Activated naive CD4-positive, alpha-beta T cell (primary cell): ENCODE measurements around the gene SORL1-AS1.

Experiments used
- DNase-seq, 4 experiments: peaks; one replicate each; lab custom pipeline; 2025; lab: John Stamatoyannopoulos, UW

The SORL1-AS1 gene

DNA sequence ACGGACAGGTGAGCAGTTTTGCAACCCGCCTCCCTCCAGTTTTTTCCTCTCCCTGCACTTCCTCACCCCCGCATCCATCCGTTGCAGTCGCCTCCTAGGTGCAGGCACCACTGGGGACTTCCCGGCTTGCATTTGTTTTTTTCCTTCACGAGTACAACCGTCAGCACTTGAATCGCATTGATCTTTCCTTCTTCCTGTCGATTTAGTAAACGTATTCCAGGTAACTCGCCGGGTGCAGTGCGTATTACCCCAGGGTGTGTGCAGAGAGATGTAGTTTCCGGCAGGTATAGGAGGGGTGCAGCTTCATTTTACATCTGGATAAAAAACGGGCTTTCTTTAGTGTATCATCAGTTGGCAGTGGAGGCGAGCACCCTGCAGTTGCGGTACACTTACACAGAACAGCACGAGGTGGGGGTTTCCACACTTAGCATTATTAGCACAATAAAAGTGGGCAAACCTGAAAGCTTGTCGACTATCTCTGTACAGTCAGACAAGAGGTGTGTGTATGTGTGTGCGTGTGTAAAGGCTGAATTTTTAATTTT is at the start of gene SORL1-AS1:
Gene SORL1-AS1 (minus strand): TSS at position 359 of the 542 bp plus-strand sequence.
- peak in 2 of 4 experiments; percentile 23 to 47 for DNase-seq

DNA sequence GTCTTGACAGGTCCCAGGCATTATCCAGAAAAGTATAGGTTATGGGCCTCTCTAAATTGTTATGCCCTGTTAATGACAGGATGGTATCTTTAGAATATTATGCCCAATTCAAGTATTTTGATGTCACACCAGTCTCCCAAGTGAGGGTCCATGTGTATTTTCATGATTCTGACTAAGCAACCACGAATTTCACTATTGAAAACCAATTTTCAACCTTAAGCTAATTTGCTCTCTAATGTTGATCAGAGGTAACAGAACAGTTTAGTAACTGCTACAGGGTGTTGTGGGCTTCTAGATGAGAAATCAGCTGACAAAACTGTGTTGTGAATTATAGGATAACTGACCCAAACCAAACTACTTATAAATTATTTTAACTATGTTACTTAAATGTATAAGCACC is 48.0 kb upstream of the SORL1-AS1 start:
- no peak for DNase-seq

DNA sequence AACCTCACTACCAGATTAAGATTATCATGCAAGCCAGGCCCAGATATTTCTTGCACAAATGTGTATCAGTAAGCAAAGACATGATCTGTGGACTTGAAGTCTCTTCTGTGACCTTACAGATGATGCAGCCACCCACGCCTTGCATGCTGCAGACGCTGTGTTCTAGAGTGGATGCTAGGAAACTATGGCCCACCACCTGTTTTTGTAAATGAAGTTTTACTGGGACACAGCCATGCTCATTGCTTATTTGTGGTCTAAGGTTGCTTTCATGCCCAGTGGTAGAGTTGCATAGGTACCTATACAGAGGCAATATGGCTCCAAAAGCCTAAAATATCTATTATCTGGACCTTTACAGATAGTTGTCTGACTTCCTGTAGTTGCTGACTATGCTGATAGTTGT is 47.5 kb upstream of the SORL1-AS1 start:
- no peak for DNase-seq

DNA sequence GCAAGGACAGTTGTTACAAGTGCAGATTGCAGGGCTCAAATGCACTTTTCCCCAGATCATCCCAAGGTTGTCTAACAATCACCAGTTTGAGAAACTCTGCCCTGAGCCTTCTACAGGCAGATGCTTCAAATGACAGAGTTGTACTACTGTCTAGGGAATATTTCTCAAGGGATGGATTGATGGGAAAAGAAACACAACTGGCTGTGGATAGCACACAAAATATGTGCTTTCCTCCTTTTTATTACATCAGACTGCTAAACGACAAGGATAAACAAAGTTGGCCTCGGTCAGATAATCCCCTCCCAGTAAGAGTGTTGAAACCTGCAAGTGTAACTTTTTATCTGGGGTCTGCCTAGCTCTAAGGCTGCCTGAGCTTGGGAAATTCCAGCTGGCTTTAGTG is 46.6 kb upstream of the SORL1-AS1 start:
- no peak for DNase-seq

DNA sequence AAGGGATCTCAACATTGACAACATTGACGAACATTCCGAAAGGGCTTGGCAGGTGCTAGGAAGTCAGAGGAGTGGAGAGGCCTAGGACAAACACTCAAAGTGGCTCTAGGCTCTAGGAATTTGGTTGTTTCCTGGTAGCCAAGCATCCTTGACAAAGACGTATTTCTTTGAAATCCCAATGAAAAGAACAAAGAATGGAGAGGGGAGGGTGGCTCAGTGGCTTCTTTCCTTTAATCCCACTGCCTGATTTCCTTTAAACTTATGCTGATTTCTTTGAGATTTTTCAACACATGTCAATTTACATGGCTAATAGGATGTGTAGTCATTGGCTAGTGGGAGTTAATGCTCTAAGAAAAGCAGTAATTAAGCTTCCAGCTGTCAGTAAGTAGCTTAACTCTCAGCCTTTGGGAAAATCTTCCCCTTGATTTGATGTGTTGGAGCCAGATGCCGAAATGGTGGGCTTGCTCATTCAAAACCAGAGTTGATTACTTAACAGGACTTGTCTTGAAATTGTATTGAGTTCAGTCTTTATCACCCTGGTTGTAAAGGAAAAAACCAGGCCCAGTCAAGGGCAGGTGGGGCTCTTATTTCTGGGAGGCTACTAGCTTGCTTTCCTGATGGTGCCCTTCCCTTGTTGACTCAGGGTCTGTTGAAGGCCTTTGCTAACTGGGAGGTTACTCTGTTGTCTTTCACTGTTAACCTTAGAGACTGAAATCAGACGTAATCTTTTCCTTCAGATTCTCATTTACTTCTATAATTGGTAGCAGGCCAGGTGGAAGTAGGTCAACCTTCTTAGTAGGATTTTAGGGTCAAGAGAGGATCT is 44.6 kb upstream of the SORL1-AS1 start:
- no peak for DNase-seq

DNA sequence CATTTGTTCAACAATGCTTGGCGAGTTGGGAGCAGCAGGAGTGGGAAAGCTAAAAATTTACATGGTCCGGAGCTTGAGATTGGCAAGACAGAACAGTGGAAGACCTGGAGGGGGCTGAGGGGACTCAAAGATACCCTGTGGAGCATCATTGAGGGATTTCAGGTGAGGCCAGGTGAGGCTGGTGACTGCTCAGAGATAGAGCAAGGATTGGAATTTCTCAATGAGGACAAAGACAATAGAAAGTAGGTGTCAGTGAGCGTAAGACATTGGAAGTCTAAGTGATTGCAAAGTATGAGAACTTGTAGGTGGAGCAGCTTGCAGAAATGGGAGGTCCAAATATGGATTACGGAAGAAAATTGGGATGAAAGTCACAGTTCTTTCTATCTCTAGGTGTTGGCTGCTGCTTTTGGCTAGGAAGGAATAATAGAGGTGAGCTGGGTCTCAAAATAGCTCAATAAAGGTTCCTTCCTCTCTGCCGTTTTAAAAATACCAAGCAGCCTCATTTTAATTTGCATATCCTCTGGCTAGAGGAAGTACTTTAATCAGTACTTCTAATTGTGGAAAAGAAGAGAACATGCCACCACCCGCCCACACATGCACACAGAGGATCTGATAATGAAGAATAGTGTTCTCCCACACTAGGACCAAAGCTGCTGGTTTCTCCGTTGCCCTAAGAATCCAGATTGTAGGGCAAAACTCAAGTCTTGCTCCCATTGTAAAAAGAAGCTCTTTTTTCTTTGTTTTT is 41.8 kb upstream of the SORL1-AS1 start:
- DNase-seq = no peak

DNA sequence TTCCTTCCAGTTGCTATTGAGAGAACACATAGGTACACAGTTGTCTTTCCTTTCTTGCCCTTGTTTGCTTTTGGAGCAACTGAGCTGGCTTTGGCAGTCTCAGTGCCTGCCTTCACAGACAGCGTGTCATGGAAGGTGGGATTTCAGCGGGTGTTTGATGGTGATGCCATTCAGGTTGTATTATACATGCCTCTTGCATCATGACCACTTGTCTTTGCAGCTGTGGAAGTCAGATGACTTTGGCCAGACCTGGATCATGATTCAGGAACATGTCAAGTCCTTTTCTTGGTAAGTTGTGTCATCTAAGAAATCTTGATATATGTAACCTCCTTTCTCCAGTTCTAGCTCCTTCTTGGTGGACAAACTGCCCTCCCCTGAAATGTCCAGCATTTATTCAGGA is 37.1 kb upstream of the SORL1-AS1 start:
- DNase-seq = no peak

DNA sequence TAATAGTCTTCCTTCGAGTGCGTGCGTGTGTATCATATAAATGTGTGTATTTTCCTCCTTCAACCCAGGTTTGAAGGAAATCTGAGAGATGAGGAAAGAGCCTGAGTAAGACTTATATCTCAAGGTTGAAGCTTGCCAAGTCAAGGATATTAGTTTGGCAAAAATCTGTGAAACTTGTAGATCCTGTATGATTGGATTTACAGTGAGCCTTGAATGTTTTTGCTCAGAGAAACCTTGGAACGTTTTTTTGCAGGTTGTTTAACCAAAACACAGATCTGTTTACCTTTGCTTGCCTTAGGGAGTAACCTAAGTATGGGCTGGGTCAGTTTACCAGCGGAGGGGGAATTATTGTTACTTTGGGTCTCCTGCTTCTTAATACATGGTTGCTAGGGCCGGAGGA is 35.9 kb upstream of the SORL1-AS1 start:
- no peak for DNase-seq

DNA sequence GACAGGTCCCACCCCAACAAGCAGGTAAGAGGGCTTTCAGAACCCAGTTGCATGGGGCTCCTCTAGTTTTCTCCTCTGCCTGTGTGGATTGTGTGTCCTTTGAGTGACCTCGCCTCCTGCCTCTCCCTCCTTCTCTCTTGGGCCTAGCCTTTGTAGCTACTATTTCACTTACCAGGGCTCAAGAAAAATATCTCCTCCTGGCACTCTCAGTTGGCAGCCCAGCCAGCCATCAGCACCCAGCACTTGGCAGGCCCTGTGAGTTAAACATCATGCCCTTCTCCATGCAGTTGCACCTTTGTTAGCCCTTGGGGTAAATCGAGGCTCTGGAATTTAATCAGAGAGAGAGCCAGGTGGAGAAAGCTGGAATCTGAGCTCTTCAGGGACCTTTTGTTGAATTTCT is 35.4 kb upstream of the SORL1-AS1 start:
- DNase-seq = no peak

DNA sequence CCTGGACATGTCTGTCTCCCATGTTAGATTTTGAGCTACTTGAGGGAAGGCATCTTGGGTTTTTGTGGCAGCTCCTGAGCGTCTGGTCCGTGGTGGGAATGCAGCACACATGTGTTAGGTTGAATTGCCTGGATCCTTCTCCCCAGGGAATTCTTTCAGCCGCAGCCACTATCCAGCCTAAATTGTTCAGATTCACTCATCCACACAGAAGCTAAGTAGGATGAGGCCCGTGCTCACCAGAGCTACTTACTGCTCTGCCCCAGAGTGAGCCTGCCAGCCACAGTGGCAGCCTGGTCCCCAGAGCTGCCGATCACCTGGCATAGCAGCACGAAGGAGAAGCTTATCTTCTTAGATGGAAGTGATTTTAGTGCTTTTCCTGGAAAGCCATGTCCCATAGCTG is 34.4 kb upstream of the SORL1-AS1 start:
- no peak for DNase-seq

DNA sequence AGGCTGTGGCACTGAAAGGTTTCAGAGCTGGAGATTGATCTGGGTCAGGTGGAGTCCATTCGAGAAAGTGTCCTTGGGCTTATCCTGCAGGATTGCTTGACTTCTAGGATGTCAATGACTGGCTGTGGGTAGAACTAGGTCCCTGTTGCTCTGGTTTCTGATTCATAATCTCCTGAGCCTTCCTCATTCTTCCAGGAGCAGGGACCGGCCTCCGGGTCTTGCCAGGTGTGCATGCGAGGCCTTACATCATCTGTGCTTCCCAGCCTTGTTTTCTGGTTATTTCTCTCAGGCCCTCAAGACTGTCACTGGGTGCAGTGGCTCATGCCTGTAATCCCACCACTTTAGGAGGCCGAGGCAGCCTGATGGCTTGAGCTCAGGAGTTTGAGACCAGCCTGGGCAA is 33.3 kb upstream of the SORL1-AS1 start:
- DNase-seq = no peak

DNA sequence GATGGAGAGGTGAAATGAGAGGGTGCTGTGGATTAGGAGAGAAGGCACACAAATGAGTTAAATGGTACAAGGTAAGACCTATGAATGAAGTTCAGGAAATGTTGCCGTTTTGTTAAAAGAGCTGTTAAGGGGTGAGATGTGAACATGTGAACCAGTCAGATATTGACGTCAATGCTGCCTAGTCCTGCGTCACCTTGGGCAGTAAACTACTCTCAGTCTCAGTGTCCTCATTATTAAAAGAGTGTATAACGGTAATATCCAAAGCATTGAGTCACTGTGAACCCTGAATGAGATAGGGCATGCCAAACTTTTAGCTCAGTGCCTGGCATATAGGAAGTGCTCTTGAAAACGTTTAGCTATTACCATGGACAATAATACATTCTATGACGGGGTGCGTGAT is 32.4 kb upstream of the SORL1-AS1 start:
- no peak for DNase-seq

DNA sequence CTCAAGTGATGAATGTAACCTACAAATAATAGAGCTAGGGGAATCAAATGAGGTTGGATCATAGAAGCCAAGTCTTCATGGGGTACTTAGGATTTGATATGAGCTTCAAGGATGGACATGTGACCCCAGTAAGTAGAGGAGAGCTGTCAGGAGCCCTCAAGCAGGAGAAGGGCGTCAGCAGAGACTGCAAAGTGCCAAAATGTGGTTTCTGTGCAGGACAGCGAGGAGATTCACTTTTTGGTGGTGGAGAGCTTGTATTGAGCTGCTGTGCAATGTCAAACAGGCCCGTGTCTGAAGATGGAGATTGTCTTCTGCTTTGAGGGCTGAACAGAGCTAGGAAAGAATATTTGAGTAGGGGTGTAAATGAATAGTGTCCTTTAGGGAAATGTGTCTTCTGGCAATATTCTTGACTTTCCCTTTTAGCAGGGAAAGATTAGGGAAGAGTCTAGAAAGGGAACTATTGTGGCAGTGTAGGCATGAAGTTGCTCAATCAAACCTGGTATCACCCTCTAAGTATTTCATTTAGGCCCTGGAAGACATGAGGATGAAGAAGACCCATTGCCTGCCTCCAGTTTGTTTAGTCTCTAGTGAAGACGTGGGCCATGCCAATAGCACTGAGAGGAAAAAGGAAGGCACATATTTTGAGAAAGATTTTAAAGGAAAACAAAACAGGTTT is 31.2 kb upstream of the SORL1-AS1 start:
- no peak for DNase-seq

DNA sequence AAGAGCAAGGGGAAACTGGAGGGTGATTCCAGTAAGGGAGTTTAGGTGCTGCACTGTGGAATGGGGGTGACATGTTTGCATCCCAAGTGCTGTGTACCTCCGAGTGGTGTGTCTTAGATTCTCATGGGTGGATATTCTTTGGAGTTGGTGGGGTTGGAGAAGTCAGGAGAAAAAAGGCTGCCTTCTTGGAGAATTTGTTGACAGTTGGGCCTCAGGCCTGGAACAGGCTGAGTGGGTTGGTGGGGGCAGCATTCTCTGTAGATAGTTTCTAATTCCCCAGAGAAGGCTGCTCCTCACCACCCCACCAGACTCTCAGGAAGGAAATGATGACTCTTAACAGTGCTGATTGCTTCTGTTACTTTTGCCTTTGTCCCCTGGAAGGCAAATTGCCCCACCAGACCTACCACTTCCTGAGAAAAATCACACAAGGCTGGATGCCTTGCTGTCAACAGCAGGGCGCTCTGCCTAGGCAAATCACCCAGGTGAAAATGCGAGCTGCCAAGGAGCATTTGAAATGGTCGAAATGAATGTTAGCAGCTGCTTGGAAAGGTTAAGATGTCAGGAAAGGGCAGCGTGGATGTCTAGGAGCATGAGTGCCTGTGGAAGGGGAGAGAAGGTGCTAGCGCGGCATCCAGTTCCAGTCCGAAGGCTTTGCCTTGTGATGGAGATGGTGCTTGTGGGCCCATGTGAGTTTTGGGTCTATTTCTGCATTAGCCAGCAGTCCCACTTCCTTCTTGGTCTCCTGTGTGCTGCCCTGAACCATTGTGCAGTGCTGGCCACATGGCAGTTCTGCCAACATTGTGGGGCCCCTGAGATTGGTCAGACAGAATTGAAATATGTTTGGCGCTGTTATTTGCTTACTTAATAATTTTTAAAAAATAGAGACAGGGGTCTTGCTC is 29.7 kb upstream of the SORL1-AS1 start:
- peak in 2 of 4 experiments; percentile 17 to 23 for DNase-seq

DNA sequence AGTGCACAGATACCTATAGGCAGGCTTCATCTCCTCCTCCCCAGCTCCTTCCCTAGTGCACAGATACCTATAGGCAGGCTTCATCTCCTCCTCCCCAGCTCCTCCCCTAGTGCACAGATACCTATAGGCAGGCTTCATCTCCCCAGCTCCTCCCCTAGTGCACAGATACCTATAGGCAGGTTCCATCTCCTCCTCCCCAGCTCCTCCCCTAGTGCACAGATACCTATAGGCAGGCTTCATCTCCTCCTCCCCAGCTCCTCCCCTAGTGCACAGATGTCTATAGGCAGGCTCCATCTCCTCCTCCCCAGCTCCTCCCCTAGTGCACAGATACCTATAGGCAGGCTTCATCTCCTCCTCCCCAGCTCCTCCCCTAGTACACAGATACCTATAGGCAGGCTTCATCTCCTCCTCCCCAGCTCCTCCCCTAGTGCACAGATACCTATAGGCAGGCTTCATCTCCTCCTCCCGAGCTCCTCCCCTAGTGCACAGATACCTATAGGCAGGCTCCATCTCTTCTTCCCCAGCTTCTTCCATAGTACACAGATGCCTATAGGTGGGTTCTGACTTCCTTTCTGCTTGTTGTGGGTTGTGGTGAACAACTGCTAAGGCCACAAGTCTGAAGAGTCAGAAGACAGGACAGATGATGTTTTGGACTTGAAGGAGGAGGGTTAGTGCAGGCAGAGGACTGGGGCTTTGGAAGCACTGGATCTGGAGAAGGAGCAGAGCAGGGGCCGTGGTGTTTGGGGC is 28.9 kb upstream of the SORL1-AS1 start:
- peak in 2 of 4 experiments; percentile 19 for DNase-seq

DNA sequence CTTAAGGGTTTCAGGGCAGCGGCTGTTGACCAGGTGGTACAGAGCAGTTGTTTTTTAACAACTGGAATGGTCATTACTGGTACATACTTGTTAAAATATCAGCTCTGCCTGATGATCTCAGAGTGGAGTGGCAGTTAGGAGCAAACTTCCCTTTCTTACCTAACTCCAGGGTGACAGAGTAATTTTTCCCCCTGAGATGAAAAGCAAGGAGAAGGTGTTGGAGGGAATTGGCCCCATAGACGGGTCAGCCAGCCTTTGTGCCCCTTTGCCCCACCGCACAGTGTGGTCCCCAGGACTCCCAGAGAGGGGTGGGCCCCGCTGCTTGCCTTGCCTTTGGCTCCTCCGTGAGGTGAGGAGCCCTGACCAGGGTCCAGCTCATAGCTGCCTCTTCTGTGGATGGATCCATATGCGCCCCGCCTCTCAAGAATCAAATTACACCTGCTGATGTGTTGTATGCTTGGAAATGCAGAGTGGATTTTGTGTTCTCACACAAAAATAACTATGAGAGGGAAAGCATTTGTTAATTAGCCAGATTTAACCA is 27.0 kb upstream of the SORL1-AS1 start:
- DNase-seq = no peak

DNA sequence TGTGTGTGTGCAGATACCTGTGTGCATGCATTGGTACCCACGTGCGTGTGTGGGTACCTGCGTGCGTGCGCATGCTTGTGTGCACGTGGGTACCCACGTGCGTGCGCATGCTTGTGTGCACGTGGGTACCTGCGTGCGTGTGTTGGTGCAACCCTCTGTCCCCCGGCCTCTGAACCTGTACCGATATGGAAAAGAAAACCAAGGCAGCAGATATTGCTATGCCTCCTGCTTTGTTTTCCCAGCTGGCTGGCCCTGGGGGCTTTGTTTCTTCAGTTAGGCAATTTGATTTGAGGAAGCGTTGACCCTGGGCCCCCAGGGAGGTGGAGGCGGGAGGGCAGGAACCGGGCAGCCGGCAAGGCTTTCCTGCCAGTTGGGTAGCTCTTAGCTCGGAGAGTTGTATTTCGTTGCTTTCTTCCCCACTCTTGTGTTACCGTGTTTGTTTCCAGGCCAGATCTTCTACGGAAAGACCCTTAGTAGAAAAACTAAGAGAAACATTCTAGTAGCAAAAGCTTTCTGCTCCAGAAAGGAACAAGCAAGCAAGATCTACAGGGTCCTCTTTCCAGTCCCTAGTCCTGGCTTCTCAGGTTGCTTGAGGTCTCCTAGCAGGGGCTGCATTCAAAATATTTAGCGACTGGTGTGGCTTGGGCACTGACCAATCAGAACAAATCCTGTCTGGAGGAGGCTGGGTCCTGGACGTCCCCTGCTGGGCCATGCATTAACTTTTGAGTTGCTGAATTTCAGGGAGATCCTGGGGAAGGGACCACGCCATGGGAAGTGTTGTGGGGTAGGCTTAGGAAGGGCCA is 26.3 kb upstream of the SORL1-AS1 start:
- DNase-seq = no peak

DNA sequence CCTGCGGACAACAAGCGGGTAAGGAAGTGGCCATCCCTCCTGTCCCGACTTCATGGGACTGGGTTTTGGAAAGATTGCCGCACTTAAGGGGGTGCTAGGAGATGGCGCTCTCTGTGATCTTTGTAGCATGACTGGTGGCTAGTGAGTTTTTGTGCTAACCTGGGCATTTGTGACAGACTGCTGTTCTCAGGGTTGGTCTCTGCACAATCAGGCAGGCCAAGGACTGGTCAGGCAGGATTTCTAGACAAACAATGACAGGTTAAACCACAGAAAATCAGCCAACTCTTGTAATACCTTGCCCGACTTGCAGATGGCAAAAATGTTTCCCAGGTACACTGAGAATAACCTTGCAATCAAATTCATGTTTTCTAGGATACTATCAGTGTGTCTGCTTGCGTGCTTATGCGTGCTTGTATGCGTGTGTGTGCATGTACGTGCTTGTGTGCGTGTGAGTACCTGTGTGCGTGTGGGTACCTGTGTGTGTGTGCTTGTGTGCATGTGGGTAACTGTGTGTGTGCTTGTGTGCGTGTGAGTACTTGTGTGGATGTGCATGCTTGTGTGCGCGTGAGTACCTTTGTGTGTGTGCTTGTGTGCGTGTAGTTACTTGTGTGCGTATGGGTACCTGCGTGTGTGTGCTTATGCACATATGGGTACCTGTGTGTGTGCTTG is 25.6 kb upstream of the SORL1-AS1 start:
- DNase-seq = no peak
